Measurements from ENCODE around the gene ZBTB8B. TPM values are rescaled to one million over a fixed set of nuclear protein-coding genes. Genes with fewer than 3 reads are reported as not detected.

Gene ZBTB8B
- total RNA-seq, 2 experiments from 2014 or later = not detected

DNA sequence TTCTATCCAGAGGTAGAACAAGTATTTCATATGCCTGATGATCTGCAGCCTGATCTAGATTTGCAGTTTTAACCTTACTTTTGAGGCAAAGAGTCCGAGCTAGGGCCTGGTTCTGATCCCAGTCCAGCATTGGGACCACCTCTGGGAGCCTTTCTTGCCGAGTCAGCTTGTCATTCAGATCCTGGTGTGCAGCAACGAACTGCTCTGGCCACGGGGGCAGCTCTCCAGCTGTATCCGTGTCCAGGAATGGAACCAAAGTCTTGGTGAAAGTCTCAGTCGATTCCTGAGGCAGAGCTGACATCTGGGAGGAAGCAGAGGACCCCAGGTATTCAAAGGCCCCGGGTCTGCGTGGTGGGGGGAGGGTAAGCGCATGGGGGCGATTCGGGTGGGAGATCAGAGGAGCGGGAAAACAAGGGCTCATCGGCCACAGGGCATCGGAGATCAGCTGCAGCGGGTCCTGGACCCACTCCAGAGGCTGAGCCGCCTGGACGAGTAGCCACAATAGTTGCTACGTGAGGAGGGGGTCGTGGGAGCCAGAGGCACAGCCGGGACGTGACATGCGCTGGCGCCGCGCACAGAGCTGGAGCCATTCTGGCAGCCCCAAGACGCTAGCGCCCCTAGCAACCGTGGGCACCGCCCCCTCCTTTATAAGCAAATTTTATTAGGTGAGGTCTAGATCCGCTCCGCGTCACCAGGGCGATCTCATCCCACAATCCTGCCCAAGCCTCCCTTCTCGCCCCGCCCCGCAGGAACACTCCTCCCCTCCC, 38.2 kb upstream of the ZBTB8B start:
- H3K4me2 ChIP-seq (ENCODE audit: low read length) = no peak overlapping the region
- no peak overlapping the region for H2AFZ ChIP-seq (ENCODE audit: low read length)
- CTCF ChIA-PET (ENCODE audit: unreplicated experiment) = interaction anchor here (0.5 kb wide), 1 partner anchor 261 kb away, joined by 4 read pairs; no protein-coding TSS in a partner anchor
- no peak overlapping the region for H3K27ac ChIP-seq (ENCODE audit: low read depth, low read length, poor library complexity, severe bottlenecking)
- H3K36me3 ChIP-seq (ENCODE audit: insufficient read depth, low read length) = no peaks in the 10 kb centered on the region
- no peak for TF ChIP-seq EZH2phosphoT487 (IDR thresholded peaks at IDR 0.05; ENCODE audit: borderline replicate concordance, low read depth, low read length)
- TF ChIP-seq, protein P1, sequence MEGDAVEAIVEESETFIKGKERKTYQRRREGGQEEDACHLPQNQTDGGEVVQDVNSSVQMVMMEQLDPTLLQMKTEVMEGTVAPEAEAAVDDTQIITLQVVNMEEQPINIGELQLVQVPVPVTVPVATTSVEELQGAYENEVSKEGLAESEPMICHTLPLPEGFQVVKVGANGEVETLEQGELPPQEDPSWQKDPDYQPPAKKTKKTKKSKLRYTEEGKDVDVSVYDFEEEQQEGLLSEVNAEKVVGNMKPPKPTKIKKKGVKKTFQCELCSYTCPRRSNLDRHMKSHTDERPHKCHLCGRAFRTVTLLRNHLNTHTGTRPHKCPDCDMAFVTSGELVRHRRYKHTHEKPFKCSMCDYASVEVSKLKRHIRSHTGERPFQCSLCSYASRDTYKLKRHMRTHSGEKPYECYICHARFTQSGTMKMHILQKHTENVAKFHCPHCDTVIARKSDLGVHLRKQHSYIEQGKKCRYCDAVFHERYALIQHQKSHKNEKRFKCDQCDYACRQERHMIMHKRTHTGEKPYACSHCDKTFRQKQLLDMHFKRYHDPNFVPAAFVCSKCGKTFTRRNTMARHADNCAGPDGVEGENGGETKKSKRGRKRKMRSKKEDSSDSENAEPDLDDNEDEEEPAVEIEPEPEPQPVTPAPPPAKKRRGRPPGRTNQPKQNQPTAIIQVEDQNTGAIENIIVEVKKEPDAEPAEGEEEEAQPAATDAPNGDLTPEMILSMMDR (conservative IDR thresholded peaks at IDR 0.05; ENCODE audit: low read length) = no peak
- BruUV-seq (replicated peaks) = no TSS peak
- DNase-seq (ENCODE audit: low spot score) = no peak
- no peaks in the 10 kb centered on the region for H3K9me2 ChIP-seq (ENCODE audit: insufficient read depth, low read length)
- no peaks in the 10 kb centered on the region for H3K79me2 ChIP-seq (ENCODE audit: insufficient read depth, low read depth, low read length)
- intact Hi-C loops (cut with micrococcal nuclease; ENCODE audit: unreplicated experiment) = no loop called here
- peaks cover 3% of the 10 kb centered on the region for H3K4me1 ChIP-seq (ENCODE audit: insufficient read depth, low read length, poor library complexity, severe bottlenecking)
- H3K4me3 ChIP-seq (ENCODE audit: low read depth, low read length, poor library complexity, severe bottlenecking) = no peak overlapping the region
- POLR2A ChIA-PET = no interaction called here
- no peaks in the 10 kb centered on the region for H4K20me1 ChIP-seq (ENCODE audit: insufficient read depth, low read length)
- no peaks in the 10 kb centered on the region for H3K9me3 ChIP-seq (ENCODE audit: low read length)

GRCh38 chr1:32427264-32427963, 37.5 kb upstream of the ZBTB8B start:
- Histone ChIP-seq H3K4me2 (ENCODE audit: low read length) (no peak overlapping the region), H3K4me1 (ENCODE audit: insufficient read depth, low read length, poor library complexity, severe bottlenecking) (peaks cover 9% of the 10 kb centered on the region), H3K9me3 (ENCODE audit: low read length) (no peaks in the 10 kb centered on the region), H3K36me3 (ENCODE audit: insufficient read depth, low read length) (no peaks in the 10 kb centered on the region), H3K4me3 (ENCODE audit: low read depth, low read length, poor library complexity, severe bottlenecking) (no peak overlapping the region), H2AFZ (ENCODE audit: low read length) (no peak overlapping the region), H3K27ac (ENCODE audit: low read depth, low read length, poor library complexity, severe bottlenecking) (no peak overlapping the region), H4K20me1 (ENCODE audit: insufficient read depth, low read length) (no peaks in the 10 kb centered on the region), H3K79me2 (ENCODE audit: insufficient read depth, low read depth, low read length) (no peaks in the 10 kb centered on the region), H3K9me2 (ENCODE audit: insufficient read depth, low read length) (no peaks in the 10 kb centered on the region)
- BruUV-seq (replicated peaks) = no TSS peak
- no peak for DNase-seq (ENCODE audit: low spot score)
- TF ChIP-seq, protein P1 (conservative IDR thresholded peaks at IDR 0.05; ENCODE audit: low read length) = no peak
- TF ChIP-seq EZH2phosphoT487 (IDR thresholded peaks at IDR 0.05; ENCODE audit: borderline replicate concordance, low read depth, low read length) = no peak
- ChIA-PET POLR2A (interaction anchor here (0.6 kb wide), 1 partner anchor 418 kb away, joined by 3 read pairs; no protein-coding TSS in a partner anchor), CTCF (ENCODE audit: unreplicated experiment) (no interaction called here)
- intact Hi-C loops (cut with micrococcal nuclease; ENCODE audit: unreplicated experiment) = no loop called here

Data from OCI-LY7 (cell line).